Ramos (cell line): ENCODE data around the gene RPH3AL.

ENCODE experiments used
- in situ Hi-C: fragments of 300-500 bp; cut with MboI; formaldehyde crosslinking; loops from one replicate; pipeline ENCODE4 v1.14.3; 2022; ENCODE audit warnings: low sequenced_read_pairs; ENCODE audit not compliant: unreplicated experiment

RPH3AL gene

DNA sequence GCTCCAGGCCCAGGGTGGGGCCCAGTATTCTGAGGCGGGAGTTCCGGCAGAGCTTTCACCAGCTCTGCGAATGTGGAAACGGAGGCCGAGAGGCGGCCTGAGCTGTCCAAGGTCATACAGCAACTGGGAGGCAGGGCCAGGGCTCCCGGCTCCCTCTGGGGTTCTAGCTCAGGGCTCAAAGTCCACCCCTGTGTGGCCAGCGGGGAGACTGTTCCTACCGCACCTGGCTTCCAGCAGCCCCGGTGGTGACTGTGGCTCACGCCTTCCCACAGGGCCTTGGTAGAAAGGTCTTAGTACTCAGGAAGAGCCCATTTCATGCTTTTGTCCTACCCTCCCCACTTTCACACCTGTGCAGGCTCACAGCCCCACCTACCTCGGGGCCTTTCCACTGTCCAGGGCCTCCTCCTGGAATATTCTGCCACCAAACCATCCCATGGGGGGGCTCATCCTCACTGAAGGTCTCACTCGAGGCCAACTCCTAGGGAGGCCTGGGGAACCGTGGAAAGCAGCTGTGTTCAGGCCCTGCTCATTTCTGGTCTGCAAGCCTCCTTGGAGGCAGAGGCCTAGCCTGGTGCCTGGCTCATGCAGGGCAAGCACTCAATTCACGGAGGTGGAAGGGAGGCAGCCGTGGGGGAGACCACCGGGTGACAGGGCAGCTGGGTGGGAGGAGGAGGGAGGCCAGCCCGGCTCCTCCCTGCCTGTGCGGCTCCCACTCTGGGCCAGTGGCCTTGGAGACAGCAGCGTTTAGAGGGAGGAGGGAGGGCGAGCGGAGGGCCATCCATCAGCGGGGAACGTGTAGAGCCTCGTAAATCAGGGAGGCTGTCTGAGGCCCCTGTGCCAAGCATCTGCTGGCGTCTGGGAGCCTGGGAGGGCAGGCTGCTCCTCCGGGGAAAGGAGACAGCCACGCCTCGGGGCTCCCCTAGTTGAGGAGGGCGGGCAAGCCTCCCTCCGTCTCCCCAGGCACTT, 158.5 kb downstream of the RPH3AL start:
- in situ Hi-C loops: no loop called here

DNA sequence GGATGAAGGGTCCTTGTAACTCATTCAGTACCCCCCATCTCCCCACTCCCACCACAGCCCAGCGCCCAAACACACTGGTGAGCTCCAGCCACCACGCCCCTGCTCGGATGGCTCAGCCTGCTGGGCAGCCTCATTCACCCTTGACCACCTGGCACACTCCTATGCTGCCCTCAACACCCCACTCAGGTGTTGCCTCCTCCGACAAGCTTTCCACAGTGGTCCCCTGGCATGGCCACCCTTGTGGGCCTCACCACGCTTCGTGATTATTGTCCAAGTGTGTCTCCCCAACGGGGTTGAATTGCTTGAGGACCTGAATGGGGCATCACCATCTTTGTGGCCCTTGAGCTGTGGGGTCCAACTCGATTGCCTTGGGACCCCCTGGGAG, 159.2 kb downstream of the RPH3AL start:
- in situ Hi-C loops: no loop called here

DNA sequence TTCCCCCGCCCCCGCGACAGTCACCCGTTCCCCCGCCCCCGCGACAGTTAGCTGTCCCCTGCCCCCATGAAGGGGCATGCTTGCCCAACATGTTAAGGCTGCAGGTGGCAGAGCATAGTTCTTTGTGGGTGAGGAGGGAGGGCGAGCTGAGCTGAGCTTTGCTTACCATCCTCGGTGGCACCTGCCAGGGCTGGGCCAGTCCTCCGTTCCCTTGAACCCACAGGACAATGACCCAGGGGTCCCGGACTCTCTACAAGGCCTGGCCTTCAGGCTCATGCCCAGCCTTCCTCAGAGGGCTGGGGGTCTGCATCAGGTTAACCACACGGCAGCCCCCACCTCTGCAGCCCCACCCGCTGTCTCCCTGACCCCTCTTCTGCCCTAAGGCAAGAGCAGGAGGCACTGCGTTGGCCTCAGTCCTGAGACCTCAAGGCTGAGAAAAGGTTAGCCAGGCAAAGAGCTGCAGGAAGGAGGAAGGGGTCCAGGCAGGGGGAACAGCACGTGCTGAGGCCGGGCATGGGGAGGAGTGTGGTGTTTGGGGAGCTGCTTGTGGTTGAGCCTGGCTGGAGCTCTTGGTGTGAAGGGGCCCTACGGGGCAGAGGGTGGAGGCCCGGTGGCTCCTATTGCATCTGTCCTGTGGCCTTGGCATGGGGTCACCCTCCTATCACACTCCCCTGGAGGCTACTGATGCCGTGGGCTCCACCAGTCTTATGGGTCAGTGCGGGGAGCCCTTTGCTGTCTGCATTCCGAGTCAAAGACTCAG, 159.8 kb downstream of the RPH3AL start:
- in situ Hi-C loops: no loop called here

DNA sequence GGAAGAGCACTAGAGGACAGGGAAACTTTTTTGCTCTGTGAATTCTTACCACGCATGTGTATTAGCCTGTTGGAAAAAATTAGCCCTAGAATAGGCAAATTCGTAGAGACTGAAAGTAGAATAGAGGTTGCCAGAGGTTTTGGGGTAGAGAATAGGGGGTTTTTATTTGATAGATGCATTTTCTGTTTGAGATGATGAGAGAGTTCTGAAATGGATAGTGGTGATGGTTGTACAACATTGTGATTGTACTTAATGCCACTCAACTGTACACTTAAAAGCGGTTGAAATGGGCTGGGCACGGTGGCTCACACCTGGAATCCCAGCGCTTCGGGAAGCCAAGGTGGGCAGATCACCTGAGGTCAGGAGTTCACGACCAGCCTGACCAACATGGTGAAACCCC, 163.2 kb downstream of the RPH3AL start:
- in situ Hi-C loops: no loop called here

DNA sequence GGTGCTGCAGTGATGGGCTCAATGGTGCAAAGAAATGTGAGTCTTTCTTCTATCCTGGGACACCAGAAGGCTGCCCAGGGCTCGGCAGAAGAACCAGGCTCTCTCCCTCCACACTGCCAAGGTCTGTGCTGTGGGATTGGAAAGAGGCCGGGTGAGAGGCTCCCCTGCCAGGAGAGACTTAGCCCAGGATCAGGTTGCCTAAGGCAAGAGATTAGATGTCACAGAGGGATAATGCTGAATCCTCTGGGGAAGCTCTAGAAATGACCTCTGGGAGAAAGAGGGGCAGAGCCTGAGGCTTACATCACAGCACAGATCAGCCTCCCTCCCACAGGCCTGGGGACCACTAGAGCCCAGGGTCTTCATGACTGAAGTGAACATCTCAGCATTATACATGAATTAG, 165.5 kb downstream of the RPH3AL start:
- in situ Hi-C loops: no loop called here

DNA sequence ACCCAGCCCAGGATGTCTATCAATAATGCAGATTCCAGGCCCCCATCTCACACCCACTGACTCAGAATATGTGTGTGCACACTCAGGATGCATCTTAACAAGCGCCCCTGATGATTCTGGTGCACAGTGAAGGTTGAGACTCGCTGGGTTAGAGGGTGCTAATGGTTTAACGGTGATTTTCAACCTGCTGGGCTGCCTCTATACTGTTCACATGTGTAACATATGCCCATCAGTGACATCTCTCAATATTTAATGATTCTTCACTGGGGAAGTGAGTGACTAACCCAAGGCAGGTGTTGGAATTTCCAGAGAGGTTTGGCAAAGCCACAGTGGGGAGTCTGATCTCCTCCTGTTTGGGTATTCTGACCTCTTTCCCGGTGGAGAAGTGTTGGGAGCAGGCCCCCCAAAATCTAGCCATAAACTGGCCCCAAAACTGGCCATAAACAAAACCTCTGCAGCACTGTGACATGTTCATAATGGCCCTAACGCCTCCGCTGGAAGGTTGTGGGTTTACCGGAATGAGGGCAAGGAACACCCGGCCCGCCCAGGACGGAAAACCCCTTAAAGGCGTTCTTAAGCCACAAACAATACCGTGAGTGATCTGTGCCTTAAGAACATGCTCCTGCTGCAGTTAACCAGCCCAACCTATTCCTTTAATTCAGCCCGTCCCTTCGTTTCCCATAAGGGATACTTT, 167.0 kb downstream of the RPH3AL start:
- in situ Hi-C loops: no loop called here

DNA sequence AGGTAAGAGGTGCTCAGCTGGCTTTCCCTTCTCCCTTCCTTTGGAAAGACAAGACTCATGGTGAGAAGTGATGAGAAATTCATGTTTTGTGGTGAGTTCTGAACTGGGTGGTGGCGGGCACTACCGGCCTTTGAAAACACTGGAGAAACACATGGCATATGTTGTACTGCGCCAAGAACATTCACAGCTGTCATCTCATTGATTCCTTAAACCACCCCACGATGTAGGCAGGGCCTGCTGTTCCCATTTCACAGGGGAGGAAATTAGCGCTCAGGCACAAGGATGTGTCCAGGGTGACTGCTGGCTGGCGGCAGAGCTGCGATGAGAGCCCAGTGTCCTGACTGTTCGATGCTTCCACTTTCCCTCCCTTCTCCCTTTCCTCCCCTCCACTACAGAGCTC, 169.6 kb downstream of the RPH3AL start:
- in situ Hi-C loops: no loop called here

DNA sequence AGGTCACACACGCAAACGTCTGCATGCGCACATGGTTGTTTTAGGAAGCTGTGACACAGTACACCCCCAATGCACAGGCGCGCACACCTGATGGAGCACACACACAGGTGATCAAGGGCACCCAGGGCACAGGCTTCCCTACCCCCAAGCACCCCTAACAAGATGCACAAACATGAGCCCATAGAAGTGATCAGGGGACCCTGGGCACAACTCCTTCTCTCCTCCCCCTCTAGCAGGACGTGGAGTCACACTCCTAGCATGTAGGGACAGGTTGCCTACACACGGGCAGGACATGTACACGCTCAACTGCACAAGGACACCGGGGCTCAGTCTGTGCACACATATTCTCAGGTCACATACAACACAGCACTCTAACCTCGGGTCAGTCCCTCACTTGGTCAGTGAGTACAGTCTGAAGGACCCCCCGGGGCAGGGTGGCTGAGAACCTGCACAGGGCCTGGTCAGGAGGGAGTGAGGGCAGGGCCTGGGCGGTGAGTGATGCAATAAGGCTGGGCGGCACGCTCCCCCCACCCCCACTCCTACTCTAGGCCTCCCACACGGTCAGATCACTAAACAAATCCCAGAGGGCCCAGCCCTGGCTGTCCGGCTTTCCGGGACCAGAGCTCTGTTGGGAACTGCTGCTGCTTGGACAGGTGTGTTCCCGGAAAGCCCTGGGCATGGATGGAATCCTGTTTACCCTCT, 170.4 kb downstream of the RPH3AL start:
- in situ Hi-C loops: no loop called here

DNA sequence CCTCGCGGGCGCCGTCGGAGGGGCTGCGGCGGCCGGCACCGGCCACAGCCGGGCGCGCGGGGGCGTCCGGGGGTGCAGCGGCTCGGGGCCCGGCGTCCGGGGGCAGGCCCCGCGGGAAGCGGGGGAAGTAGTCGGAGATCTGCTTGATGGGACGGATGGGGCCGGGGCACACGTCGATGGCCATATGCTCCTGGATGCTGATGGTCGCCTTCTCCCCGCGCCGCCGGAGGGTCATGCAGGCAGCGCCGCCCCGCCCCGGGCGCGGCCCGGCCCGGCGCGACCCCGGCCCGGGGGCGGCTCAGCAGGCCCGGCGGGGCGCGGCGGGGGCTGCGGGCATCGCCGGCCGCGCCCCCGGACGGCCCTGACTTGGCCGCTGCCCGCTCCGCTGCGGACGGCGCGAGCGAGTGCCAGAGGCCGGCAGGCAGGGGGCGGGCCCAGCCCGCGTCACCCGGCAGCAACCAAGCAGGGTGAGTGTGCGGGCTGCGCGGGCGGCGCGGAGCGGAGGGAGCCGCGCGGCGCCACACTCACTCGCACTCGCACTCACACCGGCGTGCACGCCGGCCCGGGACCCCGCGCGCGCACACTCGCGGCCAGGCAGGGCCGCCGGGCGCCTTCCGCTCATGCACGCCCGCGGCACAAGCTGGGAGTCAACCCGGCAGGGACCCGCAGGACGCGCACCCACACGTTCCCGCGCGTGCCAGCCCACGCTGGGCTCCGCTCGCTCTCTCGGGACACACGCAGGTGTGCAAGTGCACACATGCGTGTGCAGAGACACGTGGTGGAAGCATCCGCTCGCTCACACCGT, 171.2 kb downstream of the RPH3AL start, which contains the start of gene DOC2B:
DOC2B (minus strand) TSS at position 406 of the 805 bp plus-strand sequence; CDS start at position 235, 171 bp downstream.
- in situ Hi-C loops: no loop called here

DNA sequence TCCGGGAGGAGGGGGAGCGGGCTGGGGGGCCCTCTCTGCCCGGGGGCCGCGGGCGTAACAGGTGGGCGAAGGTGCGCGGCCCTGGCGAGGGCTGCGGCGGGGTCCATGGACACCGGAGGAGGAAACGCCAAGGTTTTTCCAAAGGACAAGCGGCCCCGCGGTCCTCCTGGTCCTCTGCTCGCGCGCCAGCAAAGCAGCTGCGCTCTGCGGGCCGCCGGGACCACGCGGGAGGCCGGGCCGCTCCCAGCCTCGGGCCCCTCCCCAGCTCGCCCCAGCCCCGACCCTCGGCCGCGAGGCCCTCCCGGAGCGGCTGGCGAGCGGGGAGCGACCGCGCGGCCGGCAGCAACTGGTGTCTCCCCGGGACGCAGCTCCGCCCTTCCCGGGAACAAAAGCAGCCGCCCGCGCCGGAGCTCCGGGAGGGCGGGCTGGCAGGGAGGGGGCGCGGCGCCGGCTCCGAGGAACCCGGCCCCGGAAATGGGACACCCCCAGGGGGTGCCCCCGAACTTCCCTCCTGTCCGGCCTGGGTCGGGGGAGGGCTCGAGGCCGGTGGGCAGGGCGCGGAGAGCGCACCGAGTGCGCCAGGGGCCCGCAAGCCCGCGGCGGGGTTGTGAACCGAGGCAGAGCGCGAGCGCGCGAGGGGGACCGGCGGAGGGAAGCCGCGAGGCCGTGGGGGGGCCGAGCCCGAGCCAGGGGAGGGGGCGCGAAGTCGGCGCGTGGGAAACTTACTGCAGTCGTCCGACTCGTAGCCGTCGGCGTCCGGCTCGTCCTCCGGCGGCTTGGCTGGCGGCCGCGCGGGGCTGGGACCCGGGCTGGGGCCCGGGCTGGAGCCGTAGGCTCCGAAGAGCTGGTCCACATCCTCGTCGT, 172.0 kb downstream of the RPH3AL start:
- in situ Hi-C loops: no loop called here

DNA sequence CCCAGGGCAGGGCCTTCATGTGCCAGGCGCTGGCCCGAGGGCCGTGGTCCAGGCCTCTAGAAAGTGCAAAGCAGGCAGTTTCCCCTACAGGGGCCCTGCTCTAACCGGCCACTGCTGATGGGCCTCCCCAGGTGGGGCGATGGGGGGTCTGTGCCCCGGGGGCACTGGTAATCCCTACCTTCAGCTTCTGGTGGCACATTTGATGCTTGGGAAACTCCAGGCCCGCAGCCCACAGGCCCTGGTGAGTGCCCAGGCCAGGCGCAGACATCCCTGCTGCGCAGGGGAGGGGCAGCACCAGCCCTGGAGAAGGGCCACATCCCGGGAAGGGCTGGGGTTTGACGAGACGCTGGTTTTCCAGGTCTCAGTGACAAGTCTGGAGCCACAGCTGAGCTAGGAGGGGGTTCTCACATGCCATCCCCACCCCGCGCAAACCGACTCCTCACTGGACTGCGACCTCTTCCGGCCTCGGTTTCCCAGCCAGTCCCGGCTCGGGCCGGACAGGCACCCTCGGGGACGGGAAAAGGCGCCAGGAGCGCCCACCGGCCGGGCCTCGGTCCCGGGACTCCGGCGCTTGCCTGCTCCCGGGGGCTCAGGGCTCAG, 172.7 kb downstream of the RPH3AL start:
- in situ Hi-C loops: no loop called here

DNA sequence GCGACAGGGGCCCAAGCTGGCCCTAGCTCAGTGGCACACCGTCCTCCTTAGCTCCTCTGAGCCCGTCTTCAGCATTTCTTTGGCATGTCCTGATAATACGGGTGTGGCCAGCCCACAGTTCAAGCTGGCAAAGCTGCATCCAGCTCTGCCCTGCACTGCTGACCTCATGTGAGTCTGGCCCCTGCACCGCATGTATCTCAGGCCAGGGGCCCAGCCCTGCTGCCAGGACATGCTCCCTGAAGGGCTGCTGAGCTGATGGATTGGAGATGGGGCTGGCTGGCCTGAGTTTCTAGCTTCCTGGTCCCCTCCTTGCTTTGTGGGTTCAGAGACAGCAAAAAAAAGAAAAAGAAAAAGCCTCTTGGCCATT, 173.6 kb downstream of the RPH3AL start:
- in situ Hi-C loops: no loop called here

DNA sequence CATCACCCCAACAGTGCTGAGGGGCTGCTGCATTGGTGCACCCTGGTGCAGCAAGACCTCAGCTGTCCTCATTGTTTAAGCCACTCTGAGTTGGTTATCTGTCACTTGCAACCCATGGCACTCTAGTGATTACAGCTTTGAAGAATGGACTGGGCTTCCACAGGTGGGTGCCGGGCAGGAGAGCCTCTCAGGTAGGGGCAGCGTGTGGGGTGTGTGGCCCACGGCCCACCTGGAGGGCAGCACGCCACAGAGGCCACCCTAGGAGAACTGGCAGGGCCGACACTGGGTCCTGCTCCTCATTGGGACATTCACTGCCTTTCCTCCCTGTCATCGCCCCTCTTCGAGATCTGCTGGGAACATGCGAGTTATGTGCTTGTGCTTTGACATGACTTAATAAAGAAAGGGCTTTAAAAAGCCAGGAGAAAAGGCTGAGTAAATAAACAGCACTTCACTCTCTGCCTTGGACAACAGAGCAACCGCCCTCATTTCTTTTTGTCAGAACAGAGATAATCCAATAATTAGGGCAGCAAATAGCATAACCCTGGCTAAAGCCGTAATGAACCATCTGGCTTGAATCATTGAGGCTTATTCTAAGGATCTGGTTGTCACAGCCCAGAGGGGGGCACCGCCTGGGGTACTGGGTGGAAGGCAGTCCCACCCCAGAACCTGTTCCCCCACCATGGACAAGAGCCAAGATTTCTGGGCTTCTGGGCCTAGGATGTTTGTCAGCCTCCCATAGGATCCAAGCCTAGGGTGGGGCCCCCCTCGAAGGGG, 174.1 kb downstream of the RPH3AL start:
- in situ Hi-C loops: no loop called here

DNA sequence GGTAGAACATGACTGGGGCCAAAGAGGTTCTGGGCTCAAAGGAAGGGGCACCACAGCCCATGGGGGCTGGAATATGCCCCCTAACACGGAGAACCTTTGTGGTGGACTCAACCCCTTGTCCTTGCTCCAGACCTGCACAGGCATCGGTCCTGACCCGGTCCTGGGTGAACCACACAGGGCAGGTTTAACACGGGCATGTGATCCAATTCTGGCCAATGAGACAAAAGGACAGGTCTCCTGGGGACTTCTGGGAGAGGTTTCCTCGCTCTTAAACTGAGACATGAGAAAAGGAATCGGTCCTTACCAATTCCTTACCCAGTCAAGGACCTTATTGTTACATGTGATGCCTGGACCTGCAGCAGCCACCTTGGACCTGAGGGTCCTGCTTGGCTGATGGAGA, 174.8 kb downstream of the RPH3AL start:
- in situ Hi-C loops: no loop called here

DNA sequence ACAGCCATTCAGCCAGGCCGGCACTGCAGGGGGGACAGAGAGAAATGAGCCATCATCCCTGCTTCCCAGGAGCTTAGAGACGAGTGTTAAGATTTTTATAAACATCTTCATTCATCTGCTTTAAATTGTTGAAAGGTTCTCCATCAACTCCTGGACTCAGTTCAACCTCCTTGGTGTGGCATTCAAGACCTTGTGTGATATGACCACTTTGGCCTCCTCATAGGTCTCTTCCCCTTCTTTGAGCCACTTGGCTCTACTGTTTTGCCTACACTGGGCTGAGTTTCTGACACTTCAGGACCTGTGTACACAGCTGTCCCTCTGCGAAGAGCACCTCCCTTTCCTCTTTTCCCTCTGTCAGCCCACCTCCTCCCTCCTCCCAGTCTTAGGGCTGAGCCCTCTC, 175.5 kb downstream of the RPH3AL start:
- in situ Hi-C loops: no loop called here

DNA sequence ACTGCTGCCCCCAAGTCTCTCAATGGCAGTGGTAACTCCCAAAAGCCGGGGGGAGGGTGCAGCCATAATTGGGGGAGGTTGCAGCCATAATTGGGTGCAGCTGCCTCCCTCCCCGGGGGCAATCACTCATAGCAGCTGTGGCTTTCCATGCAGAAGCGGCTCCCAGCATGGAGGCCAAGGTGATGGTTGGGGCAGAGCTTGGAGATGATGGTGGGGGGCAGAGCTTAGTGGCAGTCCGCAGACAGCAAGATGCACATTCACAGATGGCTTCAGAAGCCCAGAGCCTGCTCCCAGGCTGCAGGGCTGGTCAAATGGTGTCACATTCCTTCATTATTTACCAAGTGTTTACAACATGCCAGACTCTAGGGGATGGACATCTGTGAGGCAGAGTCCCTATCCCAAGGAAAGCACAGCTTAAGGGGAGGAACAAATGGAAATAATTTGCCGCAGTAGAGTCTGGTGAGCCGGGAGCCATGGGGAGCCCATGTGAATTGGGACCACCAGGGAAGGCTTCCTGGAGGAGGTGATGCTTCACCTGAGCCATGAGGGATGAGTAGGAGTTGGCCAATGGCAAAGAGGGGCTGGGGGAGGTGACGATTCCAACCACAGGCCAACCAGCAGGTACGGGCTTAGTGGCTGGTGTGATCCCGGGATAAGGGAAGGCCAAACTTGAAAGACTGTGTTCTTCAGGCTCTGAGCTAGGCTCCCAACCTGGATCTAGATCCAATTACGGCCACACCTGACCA, 179.3 kb downstream of the RPH3AL start:
- in situ Hi-C loops: no loop called here

DNA sequence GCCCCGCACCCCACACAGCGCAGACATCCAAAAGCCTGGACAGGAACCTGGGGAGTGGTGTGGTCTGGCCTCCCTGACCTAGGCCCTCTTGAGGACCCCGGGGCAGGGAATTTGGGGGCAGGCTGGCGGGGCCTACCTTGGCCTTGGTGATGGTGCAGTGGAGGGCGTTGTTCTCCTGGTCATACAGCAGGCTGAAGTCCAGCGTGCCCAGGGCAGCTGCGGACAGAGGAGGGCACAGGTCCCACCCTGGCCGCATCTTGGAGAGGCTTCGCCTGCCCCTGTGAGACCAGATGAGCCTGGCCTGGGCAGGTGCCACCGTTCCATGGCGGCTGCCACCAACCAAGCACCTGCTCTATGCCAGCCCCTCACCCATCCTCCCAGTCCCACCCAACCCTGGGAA, 180.2 kb downstream of the RPH3AL start:
- in situ Hi-C loops: no loop called here
